PC-9 (cell line): ENCODE measurements around the gene ACTN1. TPM values are rescaled to one million over a fixed set of nuclear protein-coding genes. Genes with fewer than 3 reads are reported as not detected.
A peak's percentile ranks its signal among the peaks of the same experiment; 100 is the strongest.

Experiments
- BruUV-seq: library from RNA; stranded (reverse); fragments of 400-500 nt; replicated peaks from 2 replicates; lab custom pipeline; 2021; lab: Mats Ljungman, UMichigan
- CTCF ChIA-PET: fragments of 300-600 bp; sonication (Branson Sonifier 250); formaldehyde crosslinking; loops from one replicate; lab custom pipeline; 2022; ENCODE audit warnings: antibody characterized with exemption; lab: Charles Lee
- POLR2A ChIA-PET: fragments of 300-600 bp; sonication (Branson Sonifier 250); formaldehyde crosslinking; loops from one replicate; lab custom pipeline; 2022; ENCODE audit warnings: antibody characterized with exemption; ENCODE audit not compliant: unreplicated experiment; lab: Charles Lee
- DNase-seq, 2 experiments: peaks; one replicate each; pipeline versions ENCODE4 v3.0.0 to v3.0.0-alpha.2; 2015 to 2022; ENCODE audit warnings: mixed read lengths in 1 of 2
- H2AFZ ChIP-seq: fragments of 200-600 bp; sonication (generic); 2 replicates; pipeline ENCODE4 v1.8.1; 2017; ENCODE audit warnings: antibody characterized with exemption
- H3F3A ChIP-seq: fragments of 200-600 bp; sonication (generic); 2 replicates; pipeline ENCODE4 v1.8.1; 2017; ENCODE audit warnings: antibody characterized with exemption, mild to moderate bottlenecking, low read depth; ENCODE audit not compliant: insufficient read depth
- H3K27ac ChIP-seq: fragments of 200-600 bp; sonication (generic); 2 replicates; pipeline ENCODE4 v1.6.1; 2016; ENCODE audit warnings: mixed run types
- H3K27me3 ChIP-seq: fragments of 200-600 bp; sonication (generic); 2 replicates; pipeline ENCODE4 v1.6.1; 2016; ENCODE audit warnings: low read depth, mixed run types; ENCODE audit not compliant: insufficient read depth
- H3K36me3 ChIP-seq: fragments of 200-600 bp; sonication (generic); 2 replicates; pipeline ENCODE4 v1.6.1; 2016; ENCODE audit warnings: low read depth, mixed run types
- H3K4me1 ChIP-seq: fragments of 200-600 bp; sonication (generic); replicated peaks from 2 replicates; pipeline ENCODE4 v1.6.1; 2016; ENCODE audit warnings: mixed run types; ENCODE audit not compliant: insufficient read depth
- H3K4me2 ChIP-seq: fragments of 200-600 bp; sonication (generic); 2 replicates; pipeline ENCODE4 v1.6.1; 2017; ENCODE audit warnings: mixed run types
- H3K4me3 ChIP-seq: fragments of 200-600 bp; sonication (generic); 2 replicates; pipeline ENCODE4 v1.6.1; 2016; ENCODE audit warnings: mixed run types
- H3K79me2 ChIP-seq: fragments of 200-600 bp; sonication (generic); 2 replicates; pipeline ENCODE4 v1.6.1; 2017; ENCODE audit warnings: low read depth, mixed run types
- H3K9me2 ChIP-seq: fragments of 200-600 bp; sonication (generic); 2 replicates; pipeline ENCODE4 v1.8.1; 2017; ENCODE audit warnings: mild to moderate bottlenecking; ENCODE audit not compliant: insufficient read depth
- H3K9me3 ChIP-seq: fragments of 200-600 bp; sonication (generic); 2 replicates; pipeline ENCODE4 v1.8.1; 2016; ENCODE audit warnings: low read depth; ENCODE audit not compliant: insufficient read depth
- H4K20me1 ChIP-seq: fragments of 200-600 bp; sonication (generic); 2 replicates; pipeline ENCODE4 v1.8.1; 2017; ENCODE audit not compliant: insufficient read depth
- EZH2 ChIP-seq: fragments of 200-600 bp; sonication (generic); IDR thresholded peaks from 2 replicates; pipeline ENCODE4 v1.8.0; 2017; ENCODE audit warnings: antibody characterized with exemption, low read depth
- intact Hi-C: fragments of 100-400 bp; cut with micrococcal nuclease; formaldehyde crosslinking; loops from one replicate; pipeline ENCODE4 v1.10.0; 2022; ENCODE audit not compliant: unreplicated experiment
- total RNA-seq: library from RNA; stranded (reverse); gene quantifications from 2 replicates; pipeline ENCODE4 v1.2.3, GENCODE V29; 2021
- TF ChIP-seq, protein P1 (sequence below): fragments of 200-600 bp; sonication (generic); conservative IDR thresholded peaks from 2 replicates; pipeline ENCODE4 v1.6.1; 2017; ENCODE audit warnings: mixed run types, antibody characterized with exemption, mild to moderate bottlenecking, moderate library complexity

ACTN1 gene
- total RNA-seq, 1 experiment from 2014 or later, result 314 TPM

DNA sequence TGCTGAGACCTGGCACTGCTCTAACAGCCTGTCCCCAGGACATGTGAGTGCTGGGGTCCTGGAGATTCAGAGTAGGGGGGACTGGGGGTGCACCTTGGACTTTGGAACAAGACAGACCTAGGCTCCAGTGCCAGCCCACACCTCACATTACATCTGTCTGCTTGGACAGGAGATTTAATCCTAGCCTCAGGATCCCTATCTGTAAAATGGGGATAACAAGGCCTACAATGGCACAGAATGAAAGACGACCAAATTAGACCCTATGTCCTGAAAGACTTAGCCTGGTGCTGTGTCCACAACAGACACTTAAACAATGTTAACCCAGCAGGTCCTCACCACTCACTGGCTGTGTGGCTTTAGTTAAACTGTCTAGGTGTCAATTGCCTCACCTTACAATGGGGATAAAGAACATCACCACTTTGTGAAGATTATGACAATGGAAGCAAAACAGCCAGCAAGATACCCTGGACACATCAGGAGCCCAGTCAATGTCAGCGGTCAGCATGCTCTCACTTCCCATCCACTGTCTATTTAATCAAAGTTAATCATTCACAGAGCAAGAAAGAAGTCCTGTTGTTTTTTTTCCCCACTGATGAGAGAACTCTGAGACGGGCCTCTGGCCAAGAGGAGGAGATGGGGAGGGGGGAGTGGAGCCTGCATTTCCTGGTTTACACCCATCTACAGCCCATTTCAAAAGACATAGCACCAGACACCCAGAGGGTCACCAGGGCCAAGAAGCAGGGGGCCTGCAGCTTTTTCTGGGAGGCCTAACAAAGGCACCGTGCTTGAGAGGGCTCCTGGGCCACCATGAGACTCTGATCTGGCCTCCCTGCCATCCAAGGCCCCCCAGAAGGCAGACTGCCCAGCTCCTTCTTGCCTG, 40.6 kb downstream of the ACTN1 start:
- Histone ChIP-seq H3K4me2 (peak overlapping the region; percentile 29), H3K27me3 (no peaks in the 10 kb centered on the region), H3K4me1 (peaks cover 66% of the 10 kb centered on the region), H4K20me1 (peaks cover 83% of the 10 kb centered on the region), H3K9me3 (no peaks in the 10 kb centered on the region), H2AFZ (no peak overlapping the region), H3K27ac (peak overlapping the region; percentile 40), H3K36me3 (peaks cover 18% of the 10 kb centered on the region; the same call in 1 of the 2 replicates), H3K4me3 (no peak overlapping the region), H3K9me2 (no peaks in the 10 kb centered on the region), H3K79me2 (peaks cover 98% of the 10 kb centered on the region), H3F3A (peaks cover 66% of the 10 kb centered on the region)
- BruUV-seq, result TSS peak; percentile 78
- ChIA-PET POLR2A (interaction anchor here (0.5 to 1.0 kb wide), 7 partner anchors 14 to 460 kb away, joined by 3 to 8 read pairs (median 4); partner anchors contain the start of gene SLC39A9), CTCF (interaction anchor here (1.9 to 2.8 kb wide), 2 partner anchors 13 to 64 kb away, joined by 4 to 19 read pairs; no protein-coding TSS in a partner anchor)
- intact Hi-C loops, result loop anchor here (1.0 kb wide), 1 partner anchor 152 kb away; no protein-coding TSS in a partner anchor
- no peak for DNase-seq
- TF ChIP-seq EZH2, result no peak
- TF ChIP-seq, protein P1, sequence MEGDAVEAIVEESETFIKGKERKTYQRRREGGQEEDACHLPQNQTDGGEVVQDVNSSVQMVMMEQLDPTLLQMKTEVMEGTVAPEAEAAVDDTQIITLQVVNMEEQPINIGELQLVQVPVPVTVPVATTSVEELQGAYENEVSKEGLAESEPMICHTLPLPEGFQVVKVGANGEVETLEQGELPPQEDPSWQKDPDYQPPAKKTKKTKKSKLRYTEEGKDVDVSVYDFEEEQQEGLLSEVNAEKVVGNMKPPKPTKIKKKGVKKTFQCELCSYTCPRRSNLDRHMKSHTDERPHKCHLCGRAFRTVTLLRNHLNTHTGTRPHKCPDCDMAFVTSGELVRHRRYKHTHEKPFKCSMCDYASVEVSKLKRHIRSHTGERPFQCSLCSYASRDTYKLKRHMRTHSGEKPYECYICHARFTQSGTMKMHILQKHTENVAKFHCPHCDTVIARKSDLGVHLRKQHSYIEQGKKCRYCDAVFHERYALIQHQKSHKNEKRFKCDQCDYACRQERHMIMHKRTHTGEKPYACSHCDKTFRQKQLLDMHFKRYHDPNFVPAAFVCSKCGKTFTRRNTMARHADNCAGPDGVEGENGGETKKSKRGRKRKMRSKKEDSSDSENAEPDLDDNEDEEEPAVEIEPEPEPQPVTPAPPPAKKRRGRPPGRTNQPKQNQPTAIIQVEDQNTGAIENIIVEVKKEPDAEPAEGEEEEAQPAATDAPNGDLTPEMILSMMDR, result no peak

DNA sequence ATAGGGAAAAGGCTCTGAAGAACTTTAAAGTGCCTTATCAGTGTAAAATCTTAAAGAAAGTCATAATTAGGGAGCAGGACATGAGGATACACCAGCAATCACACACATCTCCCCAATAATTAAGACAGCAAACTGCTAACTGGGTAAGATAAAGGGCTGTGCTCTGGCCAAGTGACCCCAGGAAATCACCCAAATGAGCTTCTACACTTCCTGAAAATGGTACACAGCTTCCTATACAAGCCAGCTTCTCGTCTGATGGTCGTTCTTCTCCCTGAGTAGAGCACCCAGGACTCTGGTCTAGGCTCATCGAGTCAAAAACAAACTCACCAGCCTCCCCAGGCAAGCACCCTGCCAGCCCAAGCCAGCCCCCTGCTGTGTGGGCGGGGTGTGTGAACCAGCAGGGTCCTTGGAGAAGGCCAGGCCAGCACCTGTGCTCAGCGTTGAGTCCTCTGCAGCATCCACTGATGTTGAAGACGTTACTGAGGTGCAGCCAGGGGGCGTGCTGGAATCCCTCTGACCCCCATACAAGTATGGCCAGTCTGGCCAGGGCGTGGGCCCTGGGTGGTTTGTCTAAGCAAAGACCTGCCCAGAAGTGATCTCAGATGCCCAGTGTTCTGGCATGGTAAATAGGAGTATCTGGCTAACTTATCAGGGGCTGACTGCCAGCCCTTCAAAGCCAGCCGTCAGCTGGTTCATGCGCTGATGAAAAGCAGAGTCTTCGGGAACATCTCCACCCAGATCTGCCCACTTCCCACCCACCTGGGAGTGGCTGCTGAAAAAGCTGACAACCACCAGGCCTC, 41.4 kb downstream of the ACTN1 start:
- Histone ChIP-seq H4K20me1 (peaks cover 85% of the 10 kb centered on the region), H3F3A (peaks cover 62% of the 10 kb centered on the region), H3K27me3 (no peaks in the 10 kb centered on the region), H3K9me3 (no peaks in the 10 kb centered on the region), H3K36me3 (peaks cover 18% of the 10 kb centered on the region; the same call in 1 of the 2 replicates), H2AFZ (no peak overlapping the region), H3K4me2 (peak overlapping the region; percentile 29), H3K4me1 (peaks cover 58% of the 10 kb centered on the region), H3K79me2 (peaks cover 98% of the 10 kb centered on the region), H3K4me3 (no peak overlapping the region), H3K9me2 (no peaks in the 10 kb centered on the region), H3K27ac (peak overlapping the region; percentile 40)
- intact Hi-C loops, result loop anchor here (1.0 kb wide), 1 partner anchor 153 kb away; no protein-coding TSS in a partner anchor
- ChIA-PET POLR2A (interaction anchor here (0.6 to 1.0 kb wide), 4 partner anchors 14 to 93 kb away, joined by 3 to 8 read pairs (median 5); no protein-coding TSS in a partner anchor), CTCF (interaction anchor here (1.0 to 1.9 kb wide), 2 partner anchors 12 to 65 kb away, joined by 4 read pairs; no protein-coding TSS in a partner anchor)
- no peak for TF ChIP-seq EZH2
- TF ChIP-seq, protein P1, result peak; percentile 23; the same call in 1 of the 2 replicates
- peak; percentile 67 to 89 for DNase-seq
- no TSS peak for BruUV-seq

DNA sequence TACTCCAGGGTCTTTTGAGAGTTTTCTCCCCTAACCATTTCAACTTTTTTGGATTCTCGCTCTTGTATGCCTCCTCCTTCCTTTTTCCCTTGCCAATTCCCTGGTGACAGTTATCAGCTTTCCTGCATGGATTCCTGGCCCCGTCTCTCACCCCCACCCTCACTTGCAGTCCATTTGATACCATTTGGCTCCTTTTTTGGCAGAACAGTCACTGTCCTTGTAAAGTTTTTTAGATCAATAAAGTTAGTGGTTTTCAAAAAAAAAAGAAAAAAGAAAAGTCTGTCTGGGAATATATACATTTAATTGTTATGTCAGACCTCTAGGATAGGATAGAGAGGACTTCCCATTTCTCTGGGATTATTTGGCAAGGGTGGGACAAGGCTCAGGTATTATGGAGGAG, 42.1 kb downstream of the ACTN1 start:
- Histone ChIP-seq H3F3A (peaks cover 55% of the 10 kb centered on the region), H3K9me3 (no peaks in the 10 kb centered on the region), H3K4me1 (peaks cover 51% of the 10 kb centered on the region), H3K27ac (no peak overlapping the region), H3K27me3 (no peaks in the 10 kb centered on the region), H3K36me3 (peaks cover 20% of the 10 kb centered on the region; the same call in 1 of the 2 replicates), H3K79me2 (peaks cover 98% of the 10 kb centered on the region), H3K4me3 (no peak overlapping the region), H4K20me1 (peaks cover 92% of the 10 kb centered on the region), H3K4me2 (no peak overlapping the region), H3K9me2 (no peaks in the 10 kb centered on the region), H2AFZ (no peak overlapping the region)
- TF ChIP-seq, protein P1, result no peak
- TF ChIP-seq EZH2, result no peak
- ChIA-PET CTCF (interaction anchor here (1.0 kb wide), 1 partner anchor 11 kb away, joined by 4 read pairs; no protein-coding TSS in a partner anchor), POLR2A (no interaction called here)
- intact Hi-C loops, result no loop called here
- no peak for DNase-seq
- TSS peak; percentile 7 for BruUV-seq
